Measurements from ENCODE around the gene CGREF1. TPM values are rescaled to one million over a fixed set of nuclear protein-coding genes. Genes with fewer than 3 reads are reported as not detected.

CGREF1 gene
- polyA plus RNA-seq, 4 donors = 3.8 to 7.8 (median 4.5) TPM

- Histone ChIP-seq H3K27me3 (ENCODE audit: control insufficient read depth in 3 of 3, insufficient read depth in 3 of 3, low read length in 3 of 3) (peaks cover 0 to 2% (median 0%) of the 10 kb centered on the region in 3 donors), H3K9me3 (ENCODE audit: control insufficient read depth in 2 of 2, insufficient read depth in 1 of 2, low read depth in 1 of 2, low read length in 1 of 2) (no peaks in the 10 kb centered on the region), H3K4me3 (ENCODE audit: low read depth in 1 of 3, low read length in 3 of 3) (no peak overlapping the region), H3K4me1 (ENCODE audit: control insufficient read depth in 3 of 3, insufficient read depth in 2 of 3, low read depth in 1 of 3, low read length in 2 of 3) (peaks cover 4 to 23% (median 7%) of the 10 kb centered on the region in 3 donors), H3K36me3 (ENCODE audit: control insufficient read depth in 3 of 3, insufficient read depth in 2 of 3, low read depth in 1 of 3, low read length in 3 of 3) (peaks cover 0 to 23% (median 5%) of the 10 kb centered on the region in 3 donors), H3K27ac (ENCODE audit: low read depth in 1 of 3, low read length in 2 of 3) (peak overlapping the region; percentile 22 to 94 (median 92))
- WGBS, 3 donors = 68 to 88% (median 76%) methylated on average over 5 of the region's 5 CpGs
- no peak for DNase-seq
- no peak for FAIRE-seq
Measured at GRCh38 chr2:27072920-27073319, 46.0 kb downstream of the CGREF1 start.

GRCh38 chr2:27071990-27072830 lies 46.7 kb downstream of the CGREF1 start:
- peaks cover 4 to 23% (median 7%) of the 10 kb centered on the region in 3 donors for H3K4me1 ChIP-seq (ENCODE audit: control insufficient read depth in 3 of 3, insufficient read depth in 2 of 3, low read depth in 1 of 3, low read length in 2 of 3)
- WGBS, 3 donors = 8 to 18% (median 13%) methylated on average over 28 to 34 of the region's 34 CpGs
- DNase-seq = peak in 1 of 2 donors; percentile 70
- H3K27me3 ChIP-seq (ENCODE audit: control insufficient read depth in 3 of 3, insufficient read depth in 3 of 3, low read length in 3 of 3) = no peaks in the 10 kb centered on the region
- H3K4me3 ChIP-seq (ENCODE audit: low read depth in 1 of 3, low read length in 3 of 3) = peak overlapping the region; percentile 52 to 78 (median 78)
- H3K36me3 ChIP-seq (ENCODE audit: control insufficient read depth in 3 of 3, insufficient read depth in 2 of 3, low read depth in 1 of 3, low read length in 3 of 3) = peaks cover 0 to 27% (median 5%) of the 10 kb centered on the region in 3 donors
- peak overlapping the region; percentile 12 to 94 (median 92) for H3K27ac ChIP-seq (ENCODE audit: low read depth in 1 of 3, low read length in 2 of 3)
- FAIRE-seq = no peak
- H3K9me3 ChIP-seq (ENCODE audit: control insufficient read depth in 2 of 2, insufficient read depth in 1 of 2, low read depth in 1 of 2, low read length in 1 of 2) = no peaks in the 10 kb centered on the region

- peak; percentile 95 to 97 for DNase-seq
- WGBS, 3 donors = 0 to 1% (median 0%) methylated on average over 52 to 86 of the region's 86 CpGs
- Histone ChIP-seq H3K27ac (ENCODE audit: low read depth in 1 of 3, low read length in 2 of 3) (peak within 1 kb of the TSS; percentile 86 to 96 (median 94)), H3K36me3 (ENCODE audit: control insufficient read depth in 3 of 3, insufficient read depth in 2 of 3, low read depth in 1 of 3, low read length in 3 of 3) (peaks cover 0 to 34% (median 5%) of the 10 kb centered on the region in 3 donors), H3K4me3 (ENCODE audit: low read depth in 1 of 3, low read length in 3 of 3) (peak within 1 kb of the TSS; percentile 71 to 100 (median 78)), H3K4me1 (ENCODE audit: control insufficient read depth in 3 of 3, insufficient read depth in 2 of 3, low read depth in 1 of 3, low read length in 2 of 3) (peaks cover 4 to 23% (median 7%) of the 10 kb centered on the region in 3 donors), H3K9me3 (ENCODE audit: control insufficient read depth in 2 of 2, insufficient read depth in 1 of 2, low read depth in 1 of 2, low read length in 1 of 2) (no peaks in the 10 kb centered on the region), H3K27me3 (ENCODE audit: control insufficient read depth in 3 of 3, insufficient read depth in 3 of 3, low read length in 3 of 3) (no peaks in the 10 kb centered on the region)
- FAIRE-seq = no peak
Measured at GRCh38 chr2:27071277-27071989, 47.5 kb downstream of the CGREF1 start, which contains the start of gene OST4. Gene OST4 (minus strand): TSS chr2:27071654.

GRCh38 chr2:27070653-27071276 lies 48.2 kb downstream of the CGREF1 start:
- 2 to 3% (median 3%) methylated on average over 11 of the region's 11 CpGs for WGBS, 3 donors
- FAIRE-seq (no peak), DNase-seq (no peak)
- no peaks in the 10 kb centered on the region for H3K9me3 ChIP-seq (ENCODE audit: control insufficient read depth in 2 of 2, insufficient read depth in 1 of 2, low read depth in 1 of 2, low read length in 1 of 2)
- peaks cover 0 to 38% (median 5%) of the 10 kb centered on the region in 3 donors for H3K36me3 ChIP-seq (ENCODE audit: control insufficient read depth in 3 of 3, insufficient read depth in 2 of 3, low read depth in 1 of 3, low read length in 3 of 3)
- H3K4me1 ChIP-seq (ENCODE audit: control insufficient read depth in 3 of 3, insufficient read depth in 2 of 3, low read depth in 1 of 3, low read length in 2 of 3) = peaks cover 4 to 23% (median 7%) of the 10 kb centered on the region in 3 donors
- H3K27ac ChIP-seq (ENCODE audit: low read depth in 1 of 3, low read length in 2 of 3) = peak overlapping the region; percentile 86 to 96 (median 94)
- H3K4me3 ChIP-seq (ENCODE audit: low read depth in 1 of 3, low read length in 3 of 3) = peak overlapping the region; percentile 71 to 100 (median 78)
- no peaks in the 10 kb centered on the region for H3K27me3 ChIP-seq (ENCODE audit: control insufficient read depth in 3 of 3, insufficient read depth in 3 of 3, low read length in 3 of 3)

- H3K36me3 ChIP-seq (ENCODE audit: control insufficient read depth in 3 of 3, insufficient read depth in 2 of 3, low read depth in 1 of 3, low read length in 3 of 3) = peaks cover 0 to 38% (median 5%) of the 10 kb centered on the region in 3 donors
- DNase-seq = no peak
- H3K9me3 ChIP-seq (ENCODE audit: control insufficient read depth in 2 of 2, insufficient read depth in 1 of 2, low read depth in 1 of 2, low read length in 1 of 2) = no peaks in the 10 kb centered on the region
- H3K27ac ChIP-seq (ENCODE audit: low read depth in 1 of 3, low read length in 2 of 3) = peak overlapping the region in 1 of 3 donors; percentile 96
- WGBS, 3 donors = 83 to 86% (median 84%) methylated on average over 8 of the region's 8 CpGs
- no peaks in the 10 kb centered on the region for H3K27me3 ChIP-seq (ENCODE audit: control insufficient read depth in 3 of 3, insufficient read depth in 3 of 3, low read length in 3 of 3)
- peaks cover 4 to 23% (median 7%) of the 10 kb centered on the region in 3 donors for H3K4me1 ChIP-seq (ENCODE audit: control insufficient read depth in 3 of 3, insufficient read depth in 2 of 3, low read depth in 1 of 3, low read length in 2 of 3)
- FAIRE-seq = no peak
- peak overlapping the region in 2 of 3 donors; percentile 78 to 100 for H3K4me3 ChIP-seq (ENCODE audit: low read depth in 1 of 3, low read length in 3 of 3)
Measured at GRCh38 chr2:27069961-27070618, 48.8 kb downstream of the CGREF1 start.

- H3K27ac ChIP-seq (ENCODE audit: low read depth in 1 of 3, low read length in 2 of 3) = no peak overlapping the region
- FAIRE-seq (no peak), DNase-seq (no peak)
- H3K4me1 ChIP-seq (ENCODE audit: control insufficient read depth in 3 of 3, insufficient read depth in 2 of 3, low read depth in 1 of 3, low read length in 2 of 3) = peaks cover 4 to 23% (median 7%) of the 10 kb centered on the region in 3 donors
- no peaks in the 10 kb centered on the region for H3K27me3 ChIP-seq (ENCODE audit: control insufficient read depth in 3 of 3, insufficient read depth in 3 of 3, low read length in 3 of 3)
- WGBS, 3 donors = 95 to 96% (median 95%) methylated on average over 6 of the region's 6 CpGs
- peaks cover 0 to 38% (median 5%) of the 10 kb centered on the region in 3 donors for H3K36me3 ChIP-seq (ENCODE audit: control insufficient read depth in 3 of 3, insufficient read depth in 2 of 3, low read depth in 1 of 3, low read length in 3 of 3)
- H3K4me3 ChIP-seq (ENCODE audit: low read depth in 1 of 3, low read length in 3 of 3) = no peak overlapping the region
- no peaks in the 10 kb centered on the region for H3K9me3 ChIP-seq (ENCODE audit: control insufficient read depth in 2 of 2, insufficient read depth in 1 of 2, low read depth in 1 of 2, low read length in 1 of 2)
Measured at GRCh38 chr2:27069436-27069835, 49.5 kb downstream of the CGREF1 start.

GRCh38 chr2:27067385-27067784 lies 51.5 kb downstream of the CGREF1 start:
- Histone ChIP-seq H3K27ac (ENCODE audit: low read depth in 1 of 3, low read length in 2 of 3) (no peak overlapping the region), H3K4me3 (ENCODE audit: low read depth in 1 of 3, low read length in 3 of 3) (no peak overlapping the region), H3K36me3 (ENCODE audit: control insufficient read depth in 3 of 3, insufficient read depth in 2 of 3, low read depth in 1 of 3, low read length in 3 of 3) (peaks cover 2 to 40% (median 5%) of the 10 kb centered on the region in 3 donors), H3K4me1 (ENCODE audit: control insufficient read depth in 3 of 3, insufficient read depth in 2 of 3, low read depth in 1 of 3, low read length in 2 of 3) (peaks cover 4 to 17% (median 7%) of the 10 kb centered on the region in 3 donors), H3K9me3 (ENCODE audit: control insufficient read depth in 2 of 2, insufficient read depth in 1 of 2, low read depth in 1 of 2, low read length in 1 of 2) (no peaks in the 10 kb centered on the region), H3K27me3 (ENCODE audit: control insufficient read depth in 3 of 3, insufficient read depth in 3 of 3, low read length in 3 of 3) (no peaks in the 10 kb centered on the region)
- no peak for FAIRE-seq
- no peak for DNase-seq
- 96 to 97% (median 97%) methylated on average over 5 of the region's 5 CpGs for WGBS, 3 donors
